ENCODE data around the gene WDR90.

WDR90 gene

DNA sequence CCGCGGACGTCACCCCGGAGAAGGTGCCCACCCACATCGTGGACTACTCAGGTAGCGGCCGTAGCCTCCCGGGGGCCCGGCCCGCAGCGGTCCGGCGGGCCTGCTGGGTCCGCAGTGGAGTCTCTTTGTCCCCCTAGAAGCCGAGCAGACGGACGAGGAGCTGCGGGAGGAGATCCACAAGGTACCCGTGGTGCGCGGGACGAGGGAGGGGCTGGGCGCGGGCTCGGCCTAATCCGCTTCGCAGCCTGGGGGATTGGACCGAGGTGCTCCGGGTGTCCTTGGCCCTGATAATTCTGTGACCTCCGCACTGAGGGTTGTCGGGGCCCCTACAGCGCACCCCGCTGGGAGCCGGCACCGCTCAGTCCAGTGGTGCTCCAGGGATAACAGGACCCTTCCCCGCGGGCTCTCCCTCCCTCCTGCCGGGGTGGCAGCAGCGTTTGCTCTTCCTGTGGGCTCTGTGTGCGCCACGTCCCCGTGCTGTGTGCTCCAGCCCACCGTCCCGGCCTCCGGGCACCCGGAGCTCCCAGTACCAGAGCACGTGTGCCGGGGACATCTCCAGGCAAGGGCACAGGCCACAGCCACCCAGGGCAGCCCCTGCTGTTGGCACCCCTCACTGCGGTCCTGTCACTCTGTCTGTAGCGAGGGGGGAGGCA lies 19.5 kb downstream of the WDR90 start:
- TF ChIP-seq GATA3 (IDR thresholded peaks at IDR 0.05; ENCODE audit: low read depth, low read length) (no peak), GATA2 (IDR thresholded peaks at IDR 0.05; ENCODE audit: low read depth, low read length) (no peak)

DNA sequence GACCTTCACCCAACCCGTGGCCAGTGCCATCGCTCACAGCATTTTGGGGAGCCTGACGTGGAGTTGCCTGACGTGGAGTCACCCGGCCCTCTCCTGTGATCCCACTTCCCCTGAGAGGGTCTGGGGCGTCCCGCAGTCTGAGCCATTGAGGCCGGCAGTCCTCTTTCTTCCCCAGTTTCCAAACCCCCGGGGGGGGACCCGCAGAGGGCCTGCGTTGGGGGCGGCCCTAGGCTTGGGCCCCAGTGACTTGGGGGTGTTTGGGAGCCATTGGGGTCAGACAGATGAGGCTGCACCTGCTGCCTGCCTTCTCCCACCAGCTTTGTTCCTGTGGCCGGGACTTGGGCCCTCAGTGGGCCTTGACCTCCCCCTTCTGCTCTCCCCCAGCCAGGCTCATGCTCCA lies 20.5 kb downstream of the WDR90 start:
- no peak for TF ChIP-seq GATA2 (IDR thresholded peaks at IDR 0.05; ENCODE audit: low read depth, low read length)
- TF ChIP-seq GATA3 (IDR thresholded peaks at IDR 0.05; ENCODE audit: low read depth, low read length): no peak

DNA sequence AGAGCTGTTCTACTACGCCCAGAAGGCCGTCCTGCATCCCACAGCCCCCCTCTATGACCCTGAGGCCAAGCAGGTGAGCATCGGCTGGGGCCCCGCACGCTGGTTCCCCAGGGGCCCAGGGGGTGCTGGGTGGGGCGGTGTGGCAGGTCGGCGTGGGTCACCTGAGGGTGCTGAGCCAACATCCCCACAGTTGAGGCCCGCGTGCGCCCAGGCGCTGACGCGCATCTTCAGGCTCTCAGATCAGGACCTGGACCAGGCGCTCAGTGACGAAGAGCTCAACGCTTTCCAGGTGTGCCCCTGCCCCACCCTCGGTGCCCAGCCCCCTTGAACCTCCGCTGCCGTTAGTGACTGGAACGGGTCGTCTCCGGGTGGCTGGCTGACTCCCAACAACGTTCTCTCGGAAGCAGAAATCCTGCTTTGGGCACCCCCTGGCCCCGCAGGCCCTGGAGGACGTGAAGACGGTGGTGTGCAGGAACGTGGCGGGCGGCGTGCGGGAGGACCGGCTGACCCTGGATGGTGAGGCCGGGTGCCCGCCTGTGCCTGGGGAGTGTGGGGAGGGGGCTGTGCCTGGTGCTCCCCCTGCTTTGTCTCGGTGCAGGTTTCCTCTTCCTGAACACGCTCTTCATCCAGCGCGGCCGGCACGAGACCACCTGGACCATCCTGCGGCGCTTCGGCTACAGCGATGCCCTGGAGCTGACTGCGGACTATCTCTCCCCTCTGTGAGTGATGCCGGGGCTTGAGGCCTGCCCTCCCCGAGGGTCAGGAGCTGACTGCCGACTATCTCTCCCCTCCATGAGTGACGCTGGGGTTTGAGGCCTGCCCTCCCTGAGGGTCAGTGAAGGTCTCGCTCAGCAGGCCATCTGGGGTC lies 21.6 kb downstream of the WDR90 start:
- no peak for TF ChIP-seq GATA3 (IDR thresholded peaks at IDR 0.05; ENCODE audit: low read depth, low read length)
- TF ChIP-seq GATA2 (IDR thresholded peaks at IDR 0.05; ENCODE audit: low read depth, low read length): no peak

GRCh38 chr16:671353-672131 lies 22.4 kb downstream of the WDR90 start:
- TF ChIP-seq GATA3 (IDR thresholded peaks at IDR 0.05; ENCODE audit: low read depth, low read length) (no peak), GATA2 (IDR thresholded peaks at IDR 0.05; ENCODE audit: low read depth, low read length) (no peak)

GRCh38 chr16:672371-672770 lies 23.2 kb downstream of the WDR90 start:
- no peak for TF ChIP-seq GATA2 (IDR thresholded peaks at IDR 0.05; ENCODE audit: low read depth, low read length)
- no peak for TF ChIP-seq GATA3 (IDR thresholded peaks at IDR 0.05; ENCODE audit: low read depth, low read length)

DNA sequence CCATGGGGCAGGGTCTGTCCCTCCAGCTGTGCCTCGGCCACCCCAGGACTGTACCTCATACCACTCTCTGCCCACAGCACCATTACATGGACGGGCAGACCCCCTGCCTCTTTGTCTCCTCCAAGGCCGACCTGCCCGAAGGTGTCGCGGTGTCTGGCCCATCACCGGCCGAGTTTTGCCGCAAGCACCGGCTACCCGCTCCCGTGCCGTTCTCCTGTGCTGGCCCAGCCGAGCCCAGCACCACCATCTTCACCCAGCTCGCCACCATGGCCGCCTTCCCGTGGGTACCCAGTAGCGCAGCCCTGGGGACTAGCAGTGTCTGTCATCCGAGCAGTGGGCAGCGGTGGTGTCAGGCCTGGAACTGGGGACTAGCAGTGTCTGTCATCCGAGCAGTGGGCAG lies 23.7 kb downstream of the WDR90 start:
- TF ChIP-seq GATA3 (IDR thresholded peaks at IDR 0.05; ENCODE audit: low read depth, low read length) (no peak), GATA2 (IDR thresholded peaks at IDR 0.05; ENCODE audit: low read depth, low read length) (no peak)

DNA sequence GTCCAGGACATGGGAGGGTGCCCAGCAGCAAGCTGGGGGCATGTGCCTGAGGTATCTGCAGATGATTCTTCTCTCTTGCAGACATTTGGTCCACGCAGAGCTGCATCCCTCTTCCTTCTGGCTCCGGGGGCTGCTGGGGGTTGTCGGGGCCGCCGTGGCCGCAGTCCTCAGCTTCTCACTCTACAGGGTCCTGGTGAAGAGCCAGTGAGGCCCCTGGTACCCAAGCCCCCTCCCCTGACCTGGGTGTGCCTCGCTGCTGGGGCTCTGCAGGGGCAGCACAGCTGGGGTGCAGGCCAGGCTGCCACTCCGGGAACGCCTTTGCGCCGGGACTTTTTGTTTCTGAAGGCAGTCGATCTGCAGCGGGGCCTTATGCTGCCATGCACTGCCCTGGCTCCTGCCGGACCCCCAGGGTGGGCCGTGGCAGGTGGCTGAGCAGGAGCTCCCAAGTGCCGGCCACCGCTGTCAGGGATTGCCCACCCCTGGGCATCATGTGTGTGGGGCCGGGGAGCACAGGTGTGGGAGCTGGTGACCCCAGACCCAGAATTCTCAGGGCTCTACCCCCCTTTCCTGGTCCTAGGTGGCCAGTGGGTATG lies 24.3 kb downstream of the WDR90 start:
- TF ChIP-seq GATA2 (IDR thresholded peaks at IDR 0.05; ENCODE audit: low read depth, low read length) (no peak), GATA3 (IDR thresholded peaks at IDR 0.05; ENCODE audit: low read depth, low read length) (no peak)

GRCh38 chr16:674214-674881 lies 25.2 kb downstream of the WDR90 start:
- no peak for TF ChIP-seq GATA2 (IDR thresholded peaks at IDR 0.05; ENCODE audit: low read depth, low read length)
- no peak for TF ChIP-seq GATA3 (IDR thresholded peaks at IDR 0.05; ENCODE audit: low read depth, low read length)

GRCh38 chr16:674968-675883 lies 26.1 kb downstream of the WDR90 start, which contains the start of gene RHBDL1:
TSS of gene RHBDL1 (plus strand) at chr16:675671. CDS start at chr16:675791, 120 bp downstream.
- TF ChIP-seq GATA3 (IDR thresholded peaks at IDR 0.05; ENCODE audit: low read depth, low read length): no peak
- TF ChIP-seq GATA2 (IDR thresholded peaks at IDR 0.05; ENCODE audit: low read depth, low read length): no peak

GRCh38 chr16:675884-676564 lies 26.9 kb downstream of the WDR90 start:
- TF ChIP-seq GATA3 (IDR thresholded peaks at IDR 0.05; ENCODE audit: low read depth, low read length) (no peak), GATA2 (IDR thresholded peaks at IDR 0.05; ENCODE audit: low read depth, low read length) (no peak)

DNA sequence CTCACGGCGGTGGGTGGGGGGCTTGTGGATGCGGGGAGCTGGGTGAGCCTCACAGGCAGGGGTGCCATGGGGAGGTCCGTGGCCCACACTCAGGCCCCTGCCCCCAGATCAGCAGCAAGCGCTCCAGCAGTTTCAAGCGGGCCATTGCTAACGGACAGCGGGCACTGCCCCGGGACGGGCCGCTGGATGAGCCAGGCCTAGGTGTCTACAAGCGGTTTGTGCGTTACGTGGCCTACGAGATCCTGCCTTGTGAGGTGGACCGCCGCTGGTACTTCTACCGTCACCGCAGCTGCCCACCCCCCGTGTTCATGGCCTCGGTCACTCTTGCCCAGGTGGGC lies 27.4 kb downstream of the WDR90 start:
- TF ChIP-seq GATA2 (IDR thresholded peaks at IDR 0.05; ENCODE audit: low read depth, low read length): no peak
- no peak for TF ChIP-seq GATA3 (IDR thresholded peaks at IDR 0.05; ENCODE audit: low read depth, low read length)

DNA sequence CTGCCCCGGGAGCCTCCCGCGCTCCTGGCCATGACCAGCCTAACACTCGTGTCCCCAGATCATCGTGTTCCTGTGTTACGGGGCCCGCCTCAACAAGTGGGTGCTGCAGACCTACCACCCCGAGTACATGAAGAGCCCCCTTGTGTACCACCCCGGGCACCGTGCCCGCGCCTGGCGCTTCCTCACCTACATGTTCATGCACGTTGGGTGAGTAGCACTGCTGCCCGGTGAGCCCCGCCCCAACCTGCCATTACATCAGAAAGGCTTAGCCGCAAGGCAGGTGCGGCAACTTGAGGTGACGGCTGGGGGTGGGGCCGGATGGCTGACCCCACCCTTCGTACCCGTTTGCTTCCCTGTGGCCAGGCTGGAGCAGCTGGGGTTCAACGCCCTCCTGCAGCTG lies 27.7 kb downstream of the WDR90 start:
- TF ChIP-seq GATA3 (IDR thresholded peaks at IDR 0.05; ENCODE audit: low read depth, low read length) (no peak), GATA2 (IDR thresholded peaks at IDR 0.05; ENCODE audit: low read depth, low read length) (no peak)

Measured in SH-SY5Y (cell line).